ENCODE data around the gene VPS72. TPM values are rescaled to one million over a fixed set of nuclear protein-coding genes. Genes with fewer than 3 reads are reported as not detected.

VPS72 gene
- total RNA-seq, 4 donors from 2014 or later = 27.3 to 43.3 (median 31.1) TPM

- WGBS, 2 donors = 78 to 88% methylated on average over 3 of the region's 3 CpGs
- TF ChIP-seq, protein P1, sequence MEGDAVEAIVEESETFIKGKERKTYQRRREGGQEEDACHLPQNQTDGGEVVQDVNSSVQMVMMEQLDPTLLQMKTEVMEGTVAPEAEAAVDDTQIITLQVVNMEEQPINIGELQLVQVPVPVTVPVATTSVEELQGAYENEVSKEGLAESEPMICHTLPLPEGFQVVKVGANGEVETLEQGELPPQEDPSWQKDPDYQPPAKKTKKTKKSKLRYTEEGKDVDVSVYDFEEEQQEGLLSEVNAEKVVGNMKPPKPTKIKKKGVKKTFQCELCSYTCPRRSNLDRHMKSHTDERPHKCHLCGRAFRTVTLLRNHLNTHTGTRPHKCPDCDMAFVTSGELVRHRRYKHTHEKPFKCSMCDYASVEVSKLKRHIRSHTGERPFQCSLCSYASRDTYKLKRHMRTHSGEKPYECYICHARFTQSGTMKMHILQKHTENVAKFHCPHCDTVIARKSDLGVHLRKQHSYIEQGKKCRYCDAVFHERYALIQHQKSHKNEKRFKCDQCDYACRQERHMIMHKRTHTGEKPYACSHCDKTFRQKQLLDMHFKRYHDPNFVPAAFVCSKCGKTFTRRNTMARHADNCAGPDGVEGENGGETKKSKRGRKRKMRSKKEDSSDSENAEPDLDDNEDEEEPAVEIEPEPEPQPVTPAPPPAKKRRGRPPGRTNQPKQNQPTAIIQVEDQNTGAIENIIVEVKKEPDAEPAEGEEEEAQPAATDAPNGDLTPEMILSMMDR (IDR thresholded peaks at IDR 0.05) = no peak
- TF ChIP-seq POLR2A (IDR thresholded peaks at IDR 0.05) = no peak
- H3K4me3 ChIP-seq (ENCODE audit: low read depth, poor library complexity, severe bottlenecking) = no peak overlapping the region
- intact Hi-C loops (cut with DNase I; ENCODE audit: low total_unique reads) = no loop called here
- no peak for DNase-seq (ENCODE audit: low spot score in 2 of 2)
Measured at GRCh38 chr1:151134396-151134795, 55.6 kb downstream of the VPS72 start.

- H3K4me3 ChIP-seq (ENCODE audit: low read depth, poor library complexity, severe bottlenecking) = no peak overlapping the region
- 79 to 88% methylated on average over 48 to 49 of the region's 65 CpGs for WGBS, 2 donors
- TF ChIP-seq, protein P1 (IDR thresholded peaks at IDR 0.05) = no peak
- TF ChIP-seq POLR2A (IDR thresholded peaks at IDR 0.05) = no peak
- intact Hi-C loops (cut with DNase I; ENCODE audit: low total_unique reads) = no loop called here
- no peak for DNase-seq (ENCODE audit: low spot score in 2 of 2)
Measured at GRCh38 chr1:151133018-151133806, 56.8 kb downstream of the VPS72 start.

DNA sequence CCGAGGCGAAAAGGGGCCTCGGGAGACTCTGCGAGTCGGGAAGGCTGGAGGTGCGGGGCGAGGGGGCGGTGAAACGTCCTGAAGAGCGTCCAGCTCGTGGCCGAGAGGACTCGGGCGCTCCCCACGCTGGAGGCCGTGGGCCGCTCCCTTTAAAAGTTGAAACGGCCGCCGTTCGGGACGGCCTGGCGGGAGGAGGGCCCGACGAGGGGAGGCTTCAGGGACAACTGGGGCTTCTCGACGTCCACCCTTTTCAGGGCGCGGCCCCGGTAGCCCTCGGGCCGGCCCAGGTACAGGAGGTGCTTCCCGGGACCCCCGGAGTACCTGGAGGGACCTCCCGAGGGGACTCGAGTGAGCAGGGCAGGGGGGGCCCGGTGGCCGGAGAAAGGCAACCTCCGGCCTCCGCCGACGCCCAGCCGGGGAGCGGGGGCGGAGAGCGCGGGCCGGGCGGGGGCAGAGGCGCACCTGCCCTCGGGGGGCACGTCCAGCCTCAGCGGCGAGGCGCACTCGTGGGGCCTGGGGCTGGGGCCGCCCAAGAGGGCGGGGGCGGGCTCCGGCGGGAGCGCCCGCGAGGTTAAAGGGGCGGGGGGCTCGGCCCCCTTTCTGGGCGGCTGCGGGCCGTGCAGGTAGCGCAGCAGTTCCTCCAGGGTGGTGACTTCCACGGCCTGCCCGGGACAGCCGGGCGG, 57.5 kb downstream of the VPS72 start:
- 53 to 67% methylated on average over 29 to 33 of the region's 74 CpGs for WGBS, 2 donors
- DNase-seq (ENCODE audit: low spot score in 2 of 2) = no peak

DNA sequence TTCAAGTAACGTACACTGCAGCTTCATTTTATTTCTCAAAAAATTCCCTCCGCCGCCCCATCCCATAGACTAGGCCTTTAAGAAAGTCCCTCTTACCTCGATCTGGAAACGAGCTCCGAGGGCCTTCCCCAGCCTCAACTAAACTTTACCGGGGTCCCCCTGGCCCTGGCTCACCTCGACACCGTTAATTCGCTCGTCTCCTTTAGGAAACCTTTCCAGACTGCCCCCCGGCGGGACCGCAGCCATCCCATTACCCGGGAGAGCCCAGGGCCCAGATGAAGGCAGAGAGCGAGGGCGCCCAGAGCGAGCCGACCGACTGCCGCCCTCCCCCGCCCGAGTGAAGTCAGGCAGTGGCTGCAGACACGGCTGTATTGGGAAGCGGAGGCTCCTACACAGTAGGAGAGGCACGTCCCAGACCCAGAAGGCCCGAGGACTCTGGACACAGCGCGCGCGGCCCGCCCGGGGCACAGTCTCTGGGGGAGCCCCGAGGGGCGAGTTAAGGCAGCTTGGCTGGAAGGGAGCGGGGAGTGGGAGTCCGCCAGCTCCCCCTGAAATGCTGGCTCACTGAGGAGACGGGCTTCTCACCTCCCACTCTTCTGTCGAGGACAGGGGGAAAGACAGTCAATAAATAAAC, 58.2 kb downstream of the VPS72 start:
- no peak for DNase-seq (ENCODE audit: low spot score in 2 of 2)
- TF ChIP-seq, protein P1 (IDR thresholded peaks at IDR 0.05) = no peak
- WGBS, 2 donors = 15 to 26% methylated on average over 39 of the region's 39 CpGs
- no peak overlapping the region for H3K4me3 ChIP-seq (ENCODE audit: low read depth, poor library complexity, severe bottlenecking)
- intact Hi-C loops (cut with DNase I; ENCODE audit: low total_unique reads) = no loop called here

More for the DNA sequence above, 57.5 kb downstream of the VPS72 start:
- intact Hi-C loops (cut with DNase I; ENCODE audit: low total_unique reads) = no loop called here
- H3K4me3 ChIP-seq (ENCODE audit: low read depth, poor library complexity, severe bottlenecking) = no peak overlapping the region
- no peak for TF ChIP-seq POLR2A (IDR thresholded peaks at IDR 0.05)
- TF ChIP-seq, protein P1 (IDR thresholded peaks at IDR 0.05) = no peak

GRCh38 chr1:151130987-151131586, 58.9 kb downstream of the VPS72 start:
- WGBS, 2 donors = 7% methylated on average over 28 to 40 of the region's 45 CpGs
- intact Hi-C loops (cut with DNase I; ENCODE audit: low total_unique reads) = no loop called here
- H3K4me3 ChIP-seq (ENCODE audit: low read depth, poor library complexity, severe bottlenecking) = no peak overlapping the region
- no peak for TF ChIP-seq POLR2A (IDR thresholded peaks at IDR 0.05)
- peak; percentile 84 to 96 for DNase-seq (ENCODE audit: low spot score in 2 of 2)

DNA sequence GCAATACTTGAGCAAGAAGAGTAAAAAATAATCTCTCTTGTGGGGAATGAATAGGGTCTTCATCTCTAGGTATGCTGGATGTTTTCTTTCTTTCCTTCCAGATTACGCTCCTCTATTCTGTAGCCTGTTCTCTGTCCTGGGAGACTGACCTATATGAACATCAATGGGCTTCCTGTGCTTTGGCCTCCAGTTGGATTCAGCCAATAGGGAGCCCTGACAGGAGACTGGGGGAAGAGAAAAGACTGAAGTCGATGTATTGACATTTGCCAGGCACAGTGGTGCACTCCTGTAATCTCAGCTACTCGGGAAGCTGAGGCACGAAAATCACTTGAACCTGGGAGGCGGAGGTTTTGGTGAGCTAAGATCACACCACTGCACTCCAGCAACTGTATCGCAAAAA, 61.2 kb downstream of the VPS72 start:
- 84 to 90% methylated on average over 6 of the region's 6 CpGs for WGBS, 2 donors
- no peak for DNase-seq (ENCODE audit: low spot score in 2 of 2)
- intact Hi-C loops (cut with DNase I; ENCODE audit: low total_unique reads) = no loop called here
- TF ChIP-seq, protein P1 (IDR thresholded peaks at IDR 0.05) = no peak
- TF ChIP-seq POLR2A (IDR thresholded peaks at IDR 0.05) = no peak
- no peak overlapping the region for H3K4me3 ChIP-seq (ENCODE audit: low read depth, poor library complexity, severe bottlenecking)
